Stimulated activated CD4-positive, alpha-beta T cell treated with anti-CD3 and anti-CD28 coated beads, Interleukin-1b, Interleukin-23, amount 100 ng/mL, for 1 hour (primary cell): ENCODE data around the gene PCBP2.
A peak's percentile ranks its signal among the peaks of the same experiment; 100 is the strongest.

ENCODE experiments used
- DNase-seq, 2 donors: peaks; one replicate each; pipeline ENCODE4 v3.0.0-alpha.2; 2020; ENCODE audit warnings: low read depth in 2 of 2

Gene PCBP2

GRCh38 chr12:53508534-53509170, 56.8 kb downstream of the PCBP2 start:
- peak; percentile 47 to 75 for DNase-seq

- no peak for DNase-seq
These were observed 58.4 kb downstream of the PCBP2 start for GRCh38 chr12:53510181-53510812.

GRCh38 chr12:53513712-53514410, 62.0 kb downstream of the PCBP2 start:
- no peak for DNase-seq

GRCh38 chr12:53514628-53515290, 62.9 kb downstream of the PCBP2 start:
- DNase-seq = no peak

GRCh38 chr12:53515291-53515680, 63.4 kb downstream of the PCBP2 start:
- no peak for DNase-seq

- no peak for DNase-seq
These were observed 65.0 kb downstream of the PCBP2 start for GRCh38 chr12:53516758-53517455.

- DNase-seq = no peak
These were observed 66.5 kb downstream of the PCBP2 start for GRCh38 chr12:53518381-53518780.

- no peak for DNase-seq
These were observed 71.2 kb downstream of the PCBP2 start for GRCh38 chr12:53523131-53523530.

- no peak for DNase-seq
These were observed 72.6 kb downstream of the PCBP2 start for GRCh38 chr12:53524476-53524875.

- DNase-seq = no peak
These were observed 78.2 kb downstream of the PCBP2 start for GRCh38 chr12:53530061-53530460.
